GM18868 (cell line): ENCODE data around the gene ASB3.
"Not testable (repeated sequence)": the region's sequence is repeated elsewhere in the genome, so short reads cannot be mapped to it uniquely, and the experiment has no call there.

Experiments
- ATAC-seq: cut with Tn5 transposase; IDR thresholded peaks from one replicate; pipeline ENCODE4 v1.9.1; 2021; ENCODE audit warnings: mild to moderate bottlenecking, moderate library complexity; ENCODE audit not compliant: unreplicated experiment

ASB3 gene

DNA sequence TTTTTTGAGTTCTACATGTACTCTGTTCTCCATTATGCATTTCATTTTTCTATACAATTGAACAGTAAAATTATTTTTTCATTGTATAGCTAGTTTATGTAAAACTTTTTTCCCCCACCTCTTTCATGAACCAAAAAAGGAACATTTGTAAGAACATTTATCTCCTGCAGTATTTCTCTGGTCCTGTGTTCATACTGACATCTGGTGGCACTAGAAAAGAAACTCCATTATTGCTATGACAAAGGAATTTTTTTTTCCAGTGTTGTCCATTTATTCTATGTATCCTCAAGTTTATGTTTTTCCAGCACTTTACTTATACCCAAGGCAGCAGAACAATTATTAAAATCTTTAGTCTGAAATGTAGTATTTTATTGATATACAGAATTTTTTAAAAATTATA, 46.6 kb downstream of the ASB3 start:
- no peak for ATAC-seq

DNA sequence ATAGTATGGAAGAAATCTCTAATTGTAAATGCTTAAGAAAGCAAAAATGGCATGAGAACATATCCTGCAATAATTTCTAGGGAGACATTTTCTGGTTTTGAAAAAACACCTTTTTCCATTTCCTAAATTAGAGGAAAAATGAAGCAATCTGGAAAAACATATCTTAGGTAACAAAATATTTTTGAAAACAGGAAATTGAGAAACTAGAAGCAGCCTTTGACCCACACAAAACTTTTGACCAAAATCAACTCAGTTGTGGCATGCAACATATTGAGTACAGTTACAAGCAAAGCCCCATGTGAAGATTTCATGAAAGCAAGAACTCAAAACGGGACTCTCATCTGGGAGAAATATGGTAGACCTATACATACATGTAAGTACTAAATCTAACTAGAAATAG, 47.7 kb downstream of the ASB3 start:
- no peak for ATAC-seq

DNA sequence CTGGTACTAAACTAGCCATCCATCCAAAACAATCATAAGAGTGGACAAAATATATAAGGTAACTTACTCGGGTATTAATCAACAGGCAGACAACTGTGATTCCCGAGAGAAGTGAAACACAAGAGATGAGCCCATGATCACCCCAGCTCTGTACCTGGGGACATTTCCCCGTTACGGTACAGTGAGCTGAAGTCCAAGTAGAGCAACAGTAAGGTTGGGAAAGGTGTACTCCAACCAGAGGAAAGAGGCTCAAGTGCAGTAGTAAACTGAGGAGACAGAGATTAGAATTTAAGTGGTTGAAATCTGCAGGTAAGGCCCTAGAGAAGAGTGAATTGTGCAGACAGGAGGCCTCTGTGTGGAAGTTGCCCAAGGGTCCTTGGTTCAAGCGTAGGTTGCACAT, 49.7 kb downstream of the ASB3 start:
- ATAC-seq, result no peak

DNA sequence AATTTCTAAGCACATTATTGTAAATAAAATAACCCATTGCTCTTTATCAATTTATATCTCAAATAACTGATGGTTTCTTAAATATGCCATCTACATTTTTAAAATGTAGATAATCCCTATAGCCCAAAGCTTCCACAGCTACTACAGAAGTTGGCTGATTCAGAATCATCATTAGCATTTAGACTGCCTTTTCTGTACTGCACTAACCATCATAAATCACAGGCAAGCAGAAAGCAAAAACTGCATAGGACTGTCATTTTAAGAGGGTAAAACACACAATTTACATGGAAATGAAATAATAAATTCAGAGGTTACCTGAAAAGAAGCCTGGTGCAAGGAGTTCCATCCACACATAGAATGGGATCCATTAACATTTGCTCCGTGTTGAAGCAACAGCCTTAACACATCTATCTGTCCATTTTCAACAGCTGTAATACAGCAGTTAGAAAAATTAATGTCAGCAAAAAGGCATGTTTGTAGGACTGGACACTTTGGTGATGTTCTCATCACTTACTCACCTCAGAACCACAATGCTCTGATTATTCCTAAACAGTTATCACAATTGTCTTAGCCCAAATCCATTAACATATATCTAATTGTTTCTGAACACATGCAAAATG, 57.5 kb downstream of the ASB3 start:
- ATAC-seq, result no peak

DNA sequence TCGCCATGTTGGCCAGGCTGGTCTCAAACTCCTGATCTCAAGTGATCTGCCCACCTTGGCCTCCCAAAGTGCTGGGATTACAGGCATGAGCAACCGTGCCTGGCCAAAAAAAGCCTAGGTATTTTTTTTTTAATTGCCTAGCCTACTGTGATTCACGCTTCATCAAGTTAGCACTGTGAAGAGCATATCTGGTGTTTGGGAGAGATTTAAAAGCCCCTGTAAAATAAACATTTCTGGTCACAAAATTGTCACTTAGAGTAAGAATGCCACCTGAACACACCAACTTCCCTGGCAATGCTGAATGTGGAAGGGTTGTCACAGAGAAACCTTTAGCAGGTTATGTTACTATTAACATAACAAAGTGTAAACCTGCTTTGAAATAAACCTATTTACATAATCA, 58.8 kb downstream of the ASB3 start:
- no peak for ATAC-seq

DNA sequence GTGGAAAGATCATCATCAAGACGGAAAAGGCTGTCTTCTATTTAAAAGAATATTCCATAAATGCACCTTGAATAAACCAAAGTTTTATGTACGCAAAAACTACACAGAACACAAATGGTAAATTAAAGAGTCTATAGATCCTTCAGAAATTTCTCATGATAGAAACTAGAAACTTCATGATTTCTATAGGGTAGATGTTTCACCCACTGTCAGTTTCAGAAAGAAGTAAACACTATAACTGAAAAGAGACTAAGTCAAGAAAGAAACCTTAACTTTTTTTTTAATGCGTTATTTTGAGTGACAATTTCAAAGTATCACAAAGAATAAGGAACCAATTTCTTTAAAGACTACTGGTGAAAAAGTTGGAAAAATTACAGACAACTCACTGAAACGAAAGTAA, 61.1 kb downstream of the ASB3 start:
- no peak for ATAC-seq

DNA sequence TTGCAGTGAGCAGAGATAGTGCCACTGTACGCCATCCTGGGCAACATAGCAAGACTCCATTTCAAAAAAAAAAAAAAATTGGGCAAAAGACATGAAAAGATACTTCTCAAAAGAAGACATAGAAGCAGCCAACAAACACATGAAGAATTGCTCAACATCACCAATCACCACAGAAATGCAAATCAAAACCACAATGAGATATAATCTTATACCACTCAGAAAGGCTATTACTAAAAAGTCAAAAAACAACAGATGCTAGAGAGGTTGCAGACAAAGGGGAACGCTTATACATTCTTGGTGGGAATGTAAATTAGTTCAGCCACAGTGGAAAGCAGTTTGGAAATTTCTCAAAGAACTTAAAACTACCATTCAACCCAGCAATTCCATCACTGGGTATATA, 62.2 kb downstream of the ASB3 start:
- no peak for ATAC-seq

DNA sequence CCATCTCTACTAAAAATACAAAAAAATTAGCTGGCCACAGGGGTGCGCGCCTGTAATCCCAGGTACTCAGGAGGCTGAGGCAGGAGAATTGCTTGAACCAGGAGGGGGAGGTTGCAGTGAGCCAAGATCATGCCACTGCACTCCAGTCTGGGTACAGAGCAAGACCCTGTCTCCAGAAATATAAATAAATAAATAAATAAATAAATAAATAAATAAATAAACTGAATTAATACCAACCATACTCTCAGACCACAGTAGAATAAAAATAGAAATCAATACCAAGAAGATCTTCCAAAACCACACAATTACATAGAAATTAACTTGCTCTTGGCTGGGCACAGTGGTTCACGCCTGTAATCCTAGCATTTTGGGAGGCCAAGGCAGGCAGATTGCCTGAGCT, 65.8 kb downstream of the ASB3 start:
- not testable (repeated sequence) for ATAC-seq

DNA sequence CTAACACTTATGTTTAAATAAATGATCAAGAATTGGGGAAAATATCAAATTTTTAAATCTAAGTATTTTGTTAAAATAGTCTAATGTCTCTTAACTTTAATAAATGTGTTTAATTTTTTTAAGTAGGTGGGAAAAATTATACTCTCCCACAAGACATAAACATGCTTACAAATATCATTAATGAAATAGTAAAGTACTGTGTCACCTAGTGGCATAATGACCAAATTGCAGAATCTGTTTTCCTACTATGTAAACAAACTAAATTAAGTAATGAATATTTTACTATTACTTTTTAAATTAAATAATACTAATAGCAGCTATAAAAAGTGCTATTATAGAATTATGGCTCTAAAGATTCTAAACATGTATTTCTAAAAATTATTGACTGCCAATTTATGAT, 71.2 kb downstream of the ASB3 start:
- ATAC-seq, result peak; percentile 63

DNA sequence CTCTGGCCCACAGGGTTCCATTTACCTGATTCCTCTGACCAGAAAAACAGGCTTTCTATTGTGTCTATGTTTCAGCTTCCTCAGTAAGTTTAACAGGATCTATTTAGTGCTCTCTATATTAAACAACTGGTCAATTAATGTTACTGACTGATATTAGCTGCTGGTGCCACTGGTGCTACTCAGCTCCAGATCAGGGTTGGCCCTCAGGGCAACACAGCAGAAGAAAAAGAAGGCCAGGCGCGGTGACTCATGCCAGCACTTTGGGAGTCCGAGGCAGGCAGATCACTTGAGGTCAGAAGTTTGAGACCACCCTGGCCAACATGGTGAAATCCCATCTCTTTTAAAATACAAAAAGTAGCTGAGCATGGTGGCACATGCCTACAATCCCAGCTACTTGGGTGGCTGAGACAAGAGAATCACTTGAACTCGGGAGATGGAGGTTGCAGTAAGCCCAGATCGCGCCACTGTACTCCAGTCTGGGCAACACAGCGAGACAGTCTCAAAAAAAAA, 75.4 kb downstream of the ASB3 start:
- no peak for ATAC-seq

DNA sequence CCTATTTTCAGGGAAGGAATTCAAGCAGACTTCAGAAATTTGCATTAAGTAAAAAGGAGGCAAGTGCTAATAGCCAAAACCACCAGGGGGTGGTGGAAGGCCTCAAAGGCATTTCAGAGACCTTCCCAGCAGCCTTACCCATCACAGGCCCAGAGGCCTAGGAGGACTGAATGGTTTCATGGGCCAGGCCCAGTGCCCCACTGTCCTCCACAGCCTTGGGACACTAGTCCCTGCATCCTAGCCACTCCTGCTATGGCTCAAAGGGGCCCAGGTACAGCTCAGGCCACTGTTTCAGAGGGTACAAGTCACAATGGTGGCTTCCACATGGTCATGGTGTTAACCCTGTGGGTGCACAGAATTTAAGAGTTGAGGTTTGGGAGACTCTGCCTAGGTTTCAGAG, 77.8 kb downstream of the ASB3 start:
- no peak for ATAC-seq

DNA sequence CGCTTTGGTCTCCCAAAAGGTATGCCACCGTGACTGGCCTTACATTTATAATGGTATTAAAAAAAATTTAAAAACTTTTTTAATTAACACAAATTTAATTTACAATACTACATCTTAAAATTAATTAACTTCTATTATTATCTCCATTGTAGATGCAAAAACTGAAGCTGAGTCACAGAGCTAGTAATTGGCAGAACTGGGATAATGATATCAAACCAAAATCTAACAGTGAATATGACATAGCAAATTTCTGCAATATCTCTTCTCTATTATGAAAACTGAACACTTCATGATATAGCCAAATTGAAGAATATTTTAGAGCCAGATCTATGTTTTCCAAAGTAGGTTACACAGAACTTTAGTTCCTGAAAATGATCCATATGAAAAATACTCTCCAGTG, 85.5 kb downstream of the ASB3 start:
- ATAC-seq, result no peak

DNA sequence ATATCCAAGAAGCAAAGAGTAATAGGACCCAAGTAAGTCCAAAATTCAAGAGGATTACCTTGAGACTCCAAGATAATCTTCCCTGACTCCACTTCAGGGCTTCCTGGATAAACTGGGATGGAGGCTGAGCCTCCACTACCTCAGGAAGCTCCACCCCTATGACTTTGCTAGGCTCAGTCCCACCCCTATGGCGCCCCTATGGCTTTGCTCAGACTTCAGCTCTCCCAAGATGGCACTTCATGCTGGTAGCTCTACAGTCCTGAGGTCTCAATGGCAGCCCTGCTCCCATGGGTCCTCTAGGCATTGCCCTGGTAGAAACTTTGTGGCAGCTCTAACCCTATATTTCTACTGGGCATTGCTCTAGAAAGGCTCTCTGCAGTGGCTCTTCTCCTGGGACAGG, 89.1 kb downstream of the ASB3 start:
- ATAC-seq, result no peak

DNA sequence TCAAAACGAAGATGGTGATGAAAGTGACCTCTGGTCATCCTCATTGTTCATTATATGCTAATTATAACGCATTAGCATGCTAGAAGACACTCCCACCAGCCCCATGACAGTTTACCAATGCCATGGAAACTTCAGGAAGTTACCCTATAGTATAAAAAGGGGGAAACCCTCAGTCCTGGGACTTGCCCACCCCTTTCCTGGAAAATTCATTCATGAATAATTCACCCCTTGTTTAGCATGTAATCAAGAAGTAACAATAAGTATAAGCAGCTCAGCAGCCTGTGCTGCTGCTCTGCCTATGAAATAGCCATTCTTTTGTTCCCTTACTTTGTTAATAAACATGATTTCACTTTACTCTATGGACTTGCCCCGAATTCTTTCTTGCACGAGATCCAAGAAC, 89.7 kb downstream of the ASB3 start:
- ATAC-seq, result no peak

DNA sequence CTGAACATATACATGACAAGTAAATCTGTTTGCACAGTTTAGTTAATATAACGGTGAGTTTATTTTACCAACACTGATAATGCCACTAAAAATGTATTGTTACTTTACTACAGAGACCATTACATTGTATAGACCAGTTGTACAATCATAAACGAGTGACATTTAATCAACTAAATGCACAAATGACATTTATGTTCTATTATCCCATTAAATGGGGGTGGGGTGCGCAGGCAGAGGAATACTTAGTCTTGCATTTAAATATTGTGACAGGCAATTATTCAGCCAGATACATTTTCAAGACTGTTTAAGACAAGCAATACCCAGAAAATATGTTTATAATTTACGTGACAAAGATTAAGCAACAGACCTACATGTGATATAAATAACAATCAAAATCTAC, 91.2 kb downstream of the ASB3 start:
- ATAC-seq, result no peak

DNA sequence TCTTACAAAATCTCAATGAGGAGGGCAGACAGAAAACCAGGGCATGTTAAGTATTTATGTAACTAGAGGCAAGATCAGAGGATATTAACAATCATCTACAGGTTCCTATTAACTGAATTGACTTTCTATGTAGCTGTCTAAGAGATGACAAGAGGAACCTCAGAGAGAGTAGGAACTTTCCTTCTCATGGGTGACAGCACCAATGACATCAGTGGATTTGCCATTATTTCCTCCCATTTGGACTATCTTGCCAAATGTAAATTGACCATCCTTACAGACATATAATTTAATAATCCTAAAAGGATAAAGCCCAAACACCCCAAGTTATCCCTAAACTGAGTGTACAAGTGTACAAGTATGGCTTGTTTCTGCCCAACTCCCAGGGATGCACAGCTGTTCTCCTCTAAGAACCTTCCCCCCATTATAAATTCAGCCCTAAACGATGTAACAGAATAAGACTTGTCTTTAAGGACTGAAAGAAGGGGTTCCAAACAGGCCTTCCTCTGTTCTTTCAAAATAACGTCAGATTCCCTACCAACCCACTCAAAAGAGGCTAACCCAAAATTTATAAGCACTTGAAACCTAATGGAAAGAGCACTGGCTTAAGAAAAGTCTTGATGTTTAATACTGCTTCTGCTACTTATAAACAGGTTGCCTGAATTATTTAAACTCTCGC, 92.5 kb downstream of the ASB3 start:
- no peak for ATAC-seq

DNA sequence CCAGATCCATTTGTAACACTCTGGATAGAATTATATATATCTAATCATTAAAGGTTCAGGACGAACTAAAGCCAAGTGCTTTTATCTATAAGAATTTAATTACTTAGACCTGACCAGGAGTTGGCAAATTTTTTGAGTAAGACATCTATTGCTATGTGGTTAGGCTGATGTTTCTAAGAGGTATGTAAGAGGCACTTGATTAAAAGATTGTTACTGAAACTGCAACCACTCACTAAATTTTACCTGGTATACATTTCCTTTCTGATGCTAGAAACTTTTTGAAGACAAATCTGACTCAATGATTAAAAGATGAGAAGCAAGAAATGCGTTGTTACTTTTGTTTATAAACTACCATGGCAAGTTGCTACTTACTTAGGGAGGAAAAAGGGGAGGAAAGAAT, 95.9 kb downstream of the ASB3 start:
- ATAC-seq, result no peak

DNA sequence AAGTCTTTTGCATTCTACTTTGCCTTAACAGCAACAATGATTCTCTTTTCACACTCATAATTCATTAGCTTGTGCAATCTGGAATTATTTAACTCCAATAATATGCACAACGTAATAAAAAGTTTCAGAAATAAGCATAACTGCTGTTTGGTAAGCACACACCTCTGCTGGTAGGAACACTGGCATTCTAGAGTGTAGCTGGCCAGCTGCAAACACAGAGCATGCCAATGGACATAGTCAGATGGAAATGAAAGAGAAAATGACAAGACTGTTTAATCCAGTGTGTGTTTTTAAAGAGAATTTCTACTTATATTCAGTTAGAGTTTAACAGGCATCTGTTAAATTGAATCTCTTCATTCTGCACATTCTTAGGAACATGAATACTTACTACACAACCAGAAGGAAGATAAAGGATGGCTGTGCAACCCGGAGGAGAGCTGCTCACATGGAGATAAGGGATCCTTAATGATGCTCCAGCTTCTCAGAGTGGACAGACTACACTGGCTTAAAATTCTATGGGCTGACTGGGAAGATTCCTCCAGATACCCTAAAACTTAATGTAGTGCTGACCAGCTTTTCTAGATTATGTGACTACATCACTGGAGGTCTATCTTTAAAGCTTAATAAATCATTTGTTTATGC, 113.8 kb downstream of the ASB3 start:
- no peak for ATAC-seq

DNA sequence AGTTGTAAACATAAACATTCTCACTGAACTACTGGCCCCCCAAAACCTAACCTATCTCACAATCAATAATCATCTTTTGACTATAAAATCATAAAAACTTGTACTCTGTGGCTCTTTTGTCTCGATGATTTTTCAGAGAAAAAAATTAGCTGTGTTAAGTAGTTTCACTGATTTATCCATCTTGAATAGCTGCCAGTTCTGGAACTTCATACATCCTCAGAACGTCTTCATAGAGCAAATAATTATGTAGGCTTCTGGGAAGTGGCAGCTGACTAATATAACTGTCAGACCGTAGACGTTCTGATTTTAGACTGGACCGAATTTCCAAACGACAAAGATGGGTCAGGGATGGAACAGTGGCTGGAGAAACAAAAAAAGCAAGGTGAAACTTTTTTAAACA, 116.4 kb downstream of the ASB3 start:
- no peak for ATAC-seq

DNA sequence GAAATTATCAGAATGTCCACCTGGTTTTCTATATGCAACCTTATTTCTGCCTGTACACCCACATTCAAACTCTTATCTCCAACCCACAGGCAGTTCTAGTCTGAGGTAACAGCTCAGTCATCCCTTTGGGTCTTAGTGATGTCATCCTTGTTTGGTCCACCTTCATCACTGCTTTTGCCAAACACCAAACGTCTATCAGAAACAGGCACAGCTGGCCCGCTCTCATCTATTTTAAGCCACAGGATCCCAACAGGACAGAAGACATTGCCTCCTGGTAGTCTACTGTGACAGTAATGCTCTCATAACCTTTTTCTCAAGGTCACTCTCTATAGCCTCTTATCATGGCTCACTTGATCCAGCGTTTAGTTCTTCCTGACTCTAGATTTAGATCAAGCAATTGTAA, 118.1 kb downstream of the ASB3 start:
- ATAC-seq, result no peak

DNA sequence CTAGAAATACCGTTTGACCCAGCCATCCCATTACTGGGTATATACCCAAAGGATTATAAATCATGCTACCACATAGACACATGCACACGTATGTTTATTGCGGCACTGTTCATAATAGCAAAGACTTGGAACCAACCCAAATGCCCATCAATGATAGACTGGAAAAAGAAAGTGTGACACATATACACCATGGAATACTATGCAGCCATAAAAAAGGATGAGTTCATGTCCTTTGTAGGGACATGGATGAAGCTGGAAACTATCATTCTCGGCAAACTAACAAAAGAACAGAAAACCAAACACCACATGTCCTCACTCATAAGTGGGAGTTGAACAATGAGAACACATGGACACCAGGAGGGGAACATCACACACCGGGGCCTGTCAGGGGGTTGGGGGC, 119.6 kb downstream of the ASB3 start:
- not testable (repeated sequence) for ATAC-seq

DNA sequence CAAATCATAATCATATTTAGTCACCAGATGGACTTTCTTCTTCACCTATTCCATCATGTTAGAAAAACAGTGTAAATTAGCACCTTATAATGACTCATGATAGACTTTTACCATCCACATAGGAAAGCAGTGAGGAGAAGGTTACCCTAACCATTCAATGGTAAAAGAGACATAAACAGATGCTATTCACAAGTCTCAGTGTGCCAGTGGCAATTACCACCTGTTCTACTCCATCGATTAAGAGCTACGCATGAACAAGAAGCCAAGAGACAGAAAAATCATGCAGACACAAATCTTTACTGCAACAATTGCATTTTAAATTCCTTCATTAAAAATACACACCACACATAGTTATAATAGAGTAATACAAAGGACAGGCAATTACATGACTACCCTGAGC, 125.9 kb downstream of the ASB3 start:
- ATAC-seq, result no peak
